Panc1 (cell line): ENCODE data around the gene TBX19. TPM values are rescaled to one million over a fixed set of nuclear protein-coding genes. Genes with fewer than 3 reads are reported as not detected.

Experiments
- ATAC-seq: fragments of 200-7000 bp; cut with Tn5 transposase; 2 replicates; pipeline ENCODE4 v1.9.1; 2020; ENCODE audit warnings: mild to moderate bottlenecking, moderate library complexity
- BruUV-seq: library from RNA; stranded (reverse); fragments of 400-500 nt; replicated peaks from 2 replicates; lab custom pipeline; 2021; lab: Mats Ljungman, UMichigan
- CTCF ChIA-PET: fragments of 300-600 bp; sonication (Branson Sonifier 250); formaldehyde crosslinking; loops from one replicate; lab custom pipeline; 2022; ENCODE audit warnings: antibody characterized with exemption; lab: Charles Lee
- POLR2A ChIA-PET: fragments of 300-600 bp; sonication (Branson Sonifier 250); formaldehyde crosslinking; loops from one replicate; lab custom pipeline; 2022; ENCODE audit warnings: antibody characterized with exemption; lab: Charles Lee
- DNase-seq: peaks from one replicate; pipeline ENCODE4 v3.0.0-alpha.2; 2010; ENCODE audit warnings: low read depth, low spot score
- H3K27ac ChIP-seq: 2 replicates; pipeline ENCODE4 v1.5.1; 2011; ENCODE audit warnings: mild to moderate bottlenecking, low read length, inconsistent platforms
- H3K27me3 ChIP-seq: fragments of 200-500 bp; sonication (Bioruptor generic); 2 replicates; pipeline ENCODE4 v1.6.0; 2014; ENCODE audit warnings: low read length, inconsistent platforms; ENCODE audit not compliant: control insufficient read depth, insufficient read depth
- H3K36me3 ChIP-seq: fragments of 200-500 bp; sonication (Bioruptor generic); 2 replicates; pipeline ENCODE4 v1.5.1; 2014; ENCODE audit warnings: inconsistent platforms, mild to moderate bottlenecking, low read length, moderate library complexity; ENCODE audit not compliant: control insufficient read depth, insufficient read depth
- H3K4me1 ChIP-seq: 2 replicates; pipeline ENCODE4 v1.5.1; 2011; ENCODE audit warnings: inconsistent platforms, mild to moderate bottlenecking, low read length, moderate library complexity; ENCODE audit not compliant: control insufficient read depth, insufficient read depth
- H3K4me3 ChIP-seq, 2 experiments: 2 replicates each; pipeline ENCODE4 v1.5.1; 2011 to 2012; ENCODE audit warnings: low read depth in 2 of 2, low read length in 2 of 2, mild to moderate bottlenecking in 2 of 2, inconsistent platforms in 1 of 2, moderate library complexity in 1 of 2
- H3K9me3 ChIP-seq: fragments of 200-500 bp; sonication (Bioruptor generic); 2 replicates; pipeline ENCODE4 v1.5.1; 2014; ENCODE audit warnings: low read depth, mild to moderate bottlenecking, inconsistent platforms, low read length, moderate library complexity; ENCODE audit not compliant: control insufficient read depth, insufficient read depth
- POLR2AphosphoS5 ChIP-seq: IDR thresholded peaks from 2 replicates; pipeline ENCODE4 v1.6.1; 2012; ENCODE audit warnings: mild to moderate bottlenecking, low read depth, low read length, moderate library complexity
- SIN3A ChIP-seq: IDR thresholded peaks from 2 replicates; pipeline ENCODE4 v1.6.1; 2012; ENCODE audit warnings: low read depth, mild to moderate bottlenecking, low read length, moderate library complexity, borderline replicate concordance; ENCODE audit not compliant: insufficient read depth
- TCF7L2 ChIP-seq: IDR thresholded peaks from 2 replicates; pipeline ENCODE4 v1.6.1; 2011; ENCODE audit warnings: mild to moderate bottlenecking, low read depth, low read length, inconsistent platforms
- in situ Hi-C: cut with HindIII; loops from 2 replicates; pipeline ENCODE4 v1.10.0; 2016; ENCODE audit warnings: low sequenced_read_pairs, low pct_unique_long_range_greater_than_20kb
- intact Hi-C: fragments of 100-400 bp; cut with micrococcal nuclease; formaldehyde crosslinking; loops from one replicate; pipeline ENCODE4 v1.10.0; 2022; ENCODE audit not compliant: unreplicated experiment
- total RNA-seq: library from RNA; stranded (reverse); gene quantifications from one replicate; pipeline ENCODE4 v1.2.1, GENCODE V29; 2021; ENCODE audit not compliant: unreplicated experiment
- TF ChIP-seq, protein P1 (sequence below), 2 experiments: IDR thresholded peaks; 2 replicates each; pipeline ENCODE4 v1.6.1; 2011 to 2012; ENCODE audit warnings: low read depth in 2 of 2, control low read depth in 1 of 2, low read length in 1 of 2, mild to moderate bottlenecking in 1 of 2, moderate library complexity in 1 of 2; ENCODE audit not compliant: insufficient read depth in 1 of 2
- TF ChIP-seq, protein P2 (sequence below): fragments of 450-650 bp; IDR thresholded peaks from 2 replicates; pipeline ENCODE4 v1.5.1; 2017; ENCODE audit warnings: mild to moderate bottlenecking

The TBX19 gene
- total RNA-seq, 1 experiment from 2014 or later, result 2.2 TPM

DNA sequence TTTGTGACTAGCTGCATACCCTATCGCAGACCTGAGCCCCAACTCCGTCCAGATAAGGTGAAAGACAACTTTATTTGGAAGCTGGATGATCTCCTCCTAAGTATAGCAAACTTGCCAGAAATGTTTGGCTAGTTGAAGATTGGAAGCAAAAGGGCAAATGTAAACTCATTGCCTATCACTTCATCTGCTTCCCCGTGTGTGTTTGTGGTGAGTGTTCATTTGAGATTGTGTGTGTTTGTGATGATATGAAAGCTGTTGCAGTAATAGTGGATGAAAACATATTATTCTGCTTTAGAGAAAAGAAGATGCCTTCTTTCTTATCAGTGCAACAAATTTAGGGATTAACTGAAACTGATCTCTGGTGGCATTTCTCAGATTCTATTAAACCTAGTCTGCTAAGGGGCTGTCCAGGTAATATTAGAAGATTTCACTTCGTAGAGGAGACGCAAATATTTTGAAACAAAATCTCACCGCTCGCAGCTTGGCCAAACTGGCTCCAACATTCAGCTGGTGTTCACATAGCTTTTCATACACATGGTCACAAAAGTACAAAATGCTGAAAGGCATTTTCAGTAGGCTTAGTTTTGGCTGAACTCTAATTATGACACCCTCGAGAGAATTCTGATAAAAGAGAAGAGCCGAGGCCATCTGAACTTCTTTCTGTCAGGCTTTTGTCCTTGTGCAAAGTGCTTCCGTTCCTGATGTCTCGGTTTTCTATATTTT lies 1.1 kb downstream of the TBX19 start:
- no peaks in the 10 kb centered on the region for H3K27me3 ChIP-seq
- ATAC-seq (no peak), DNase-seq (no peak)
- H3K36me3 ChIP-seq, result no peaks in the 10 kb centered on the region
- in situ Hi-C loops (no loop called here), intact Hi-C loops (no loop called here)
- BruUV-seq, result no TSS peak
- H3K4me1 ChIP-seq, result no peaks in the 10 kb centered on the region; the same call in 1 of the 2 replicates
- H3K9me3 ChIP-seq, result no peaks in the 10 kb centered on the region
- CTCF ChIA-PET, result no interaction called here
- no peak for TF ChIP-seq POLR2AphosphoS5
- TF ChIP-seq, protein P1, sequence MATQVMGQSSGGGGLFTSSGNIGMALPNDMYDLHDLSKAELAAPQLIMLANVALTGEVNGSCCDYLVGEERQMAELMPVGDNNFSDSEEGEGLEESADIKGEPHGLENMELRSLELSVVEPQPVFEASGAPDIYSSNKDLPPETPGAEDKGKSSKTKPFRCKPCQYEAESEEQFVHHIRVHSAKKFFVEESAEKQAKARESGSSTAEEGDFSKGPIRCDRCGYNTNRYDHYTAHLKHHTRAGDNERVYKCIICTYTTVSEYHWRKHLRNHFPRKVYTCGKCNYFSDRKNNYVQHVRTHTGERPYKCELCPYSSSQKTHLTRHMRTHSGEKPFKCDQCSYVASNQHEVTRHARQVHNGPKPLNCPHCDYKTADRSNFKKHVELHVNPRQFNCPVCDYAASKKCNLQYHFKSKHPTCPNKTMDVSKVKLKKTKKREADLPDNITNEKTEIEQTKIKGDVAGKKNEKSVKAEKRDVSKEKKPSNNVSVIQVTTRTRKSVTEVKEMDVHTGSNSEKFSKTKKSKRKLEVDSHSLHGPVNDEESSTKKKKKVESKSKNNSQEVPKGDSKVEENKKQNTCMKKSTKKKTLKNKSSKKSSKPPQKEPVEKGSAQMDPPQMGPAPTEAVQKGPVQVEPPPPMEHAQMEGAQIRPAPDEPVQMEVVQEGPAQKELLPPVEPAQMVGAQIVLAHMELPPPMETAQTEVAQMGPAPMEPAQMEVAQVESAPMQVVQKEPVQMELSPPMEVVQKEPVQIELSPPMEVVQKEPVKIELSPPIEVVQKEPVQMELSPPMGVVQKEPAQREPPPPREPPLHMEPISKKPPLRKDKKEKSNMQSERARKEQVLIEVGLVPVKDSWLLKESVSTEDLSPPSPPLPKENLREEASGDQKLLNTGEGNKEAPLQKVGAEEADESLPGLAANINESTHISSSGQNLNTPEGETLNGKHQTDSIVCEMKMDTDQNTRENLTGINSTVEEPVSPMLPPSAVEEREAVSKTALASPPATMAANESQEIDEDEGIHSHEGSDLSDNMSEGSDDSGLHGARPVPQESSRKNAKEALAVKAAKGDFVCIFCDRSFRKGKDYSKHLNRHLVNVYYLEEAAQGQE (IDR thresholded peaks at IDR 0.05; ENCODE audit: insufficient read depth in 1 of 2, low read depth in 2 of 2, low read length in 1 of 2), result no peak
- TF ChIP-seq, protein P2, sequence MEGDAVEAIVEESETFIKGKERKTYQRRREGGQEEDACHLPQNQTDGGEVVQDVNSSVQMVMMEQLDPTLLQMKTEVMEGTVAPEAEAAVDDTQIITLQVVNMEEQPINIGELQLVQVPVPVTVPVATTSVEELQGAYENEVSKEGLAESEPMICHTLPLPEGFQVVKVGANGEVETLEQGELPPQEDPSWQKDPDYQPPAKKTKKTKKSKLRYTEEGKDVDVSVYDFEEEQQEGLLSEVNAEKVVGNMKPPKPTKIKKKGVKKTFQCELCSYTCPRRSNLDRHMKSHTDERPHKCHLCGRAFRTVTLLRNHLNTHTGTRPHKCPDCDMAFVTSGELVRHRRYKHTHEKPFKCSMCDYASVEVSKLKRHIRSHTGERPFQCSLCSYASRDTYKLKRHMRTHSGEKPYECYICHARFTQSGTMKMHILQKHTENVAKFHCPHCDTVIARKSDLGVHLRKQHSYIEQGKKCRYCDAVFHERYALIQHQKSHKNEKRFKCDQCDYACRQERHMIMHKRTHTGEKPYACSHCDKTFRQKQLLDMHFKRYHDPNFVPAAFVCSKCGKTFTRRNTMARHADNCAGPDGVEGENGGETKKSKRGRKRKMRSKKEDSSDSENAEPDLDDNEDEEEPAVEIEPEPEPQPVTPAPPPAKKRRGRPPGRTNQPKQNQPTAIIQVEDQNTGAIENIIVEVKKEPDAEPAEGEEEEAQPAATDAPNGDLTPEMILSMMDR, result no peak
- TF ChIP-seq TCF7L2, result no peak
- no peak for TF ChIP-seq SIN3A
- POLR2A ChIA-PET, result no interaction called here
- H3K27ac ChIP-seq, result no peak overlapping the region
- no peak overlapping the region for H3K4me3 ChIP-seq

DNA sequence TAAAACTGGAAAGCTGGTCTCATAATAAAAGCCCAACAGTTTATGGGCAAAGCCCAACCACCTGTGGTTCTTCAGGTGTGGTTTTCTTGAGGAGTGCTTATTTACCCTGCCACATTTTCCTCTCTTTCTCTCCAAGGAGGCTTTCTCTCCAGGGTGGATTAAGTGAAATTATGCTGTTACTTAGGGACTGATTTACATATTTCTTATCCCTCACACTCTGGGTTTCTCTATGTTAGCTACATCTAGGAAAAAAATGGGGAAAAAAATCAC lies 4.8 kb downstream of the TBX19 start:
- Histone ChIP-seq H3K4me1 (no peaks in the 10 kb centered on the region; the same call in 1 of the 2 replicates), H3K9me3 (no peaks in the 10 kb centered on the region), H3K4me3 (no peak overlapping the region), H3K27me3 (no peaks in the 10 kb centered on the region), H3K27ac (no peak overlapping the region), H3K36me3 (no peaks in the 10 kb centered on the region)
- ChIA-PET CTCF (no interaction called here), POLR2A (no interaction called here)
- ATAC-seq, result no peak
- in situ Hi-C loops, result no loop called here
- TF ChIP-seq POLR2AphosphoS5 (no peak), SIN3A (no peak), TCF7L2 (no peak)
- TF ChIP-seq, protein P1 (IDR thresholded peaks at IDR 0.05; ENCODE audit: insufficient read depth in 1 of 2, low read depth in 2 of 2, low read length in 1 of 2), result no peak
- TF ChIP-seq, protein P2, result no peak
- no peak for DNase-seq
- intact Hi-C loops, result no loop called here
- no TSS peak for BruUV-seq
